Heart left ventricle (tissue), 16 donors: ENCODE measurements around the gene MIGA1. TPM values are rescaled to one million over a fixed set of nuclear protein-coding genes. Genes with fewer than 3 reads are reported as not detected.
A peak's percentile ranks its signal among the peaks of the same experiment; 100 is the strongest.

Source experiments
- ATAC-seq, 4 donors: fragments of 200-7000 bp; cut with Tn5 transposase; one replicate each; pipeline ENCODE4 v1.9.1; 2020 to 2022; ENCODE audit warnings: moderate library complexity in 4 of 4, mild to moderate bottlenecking in 3 of 4, moderate number of reproducible peaks in 1 of 4
- DNase-seq, 5 donors: peaks; one replicate each; pipeline ENCODE4 v3.0.0-alpha.2; 2020
- H3K27ac ChIP-seq, 12 donors: fragments of 200-600 bp; sonication (generic) in 4 of 12; one replicate each; pipeline versions ENCODE4 v1.5.0 to v1.8.0; 2016 to 2022; ENCODE audit warnings: mild to moderate bottlenecking in 2 of 12
- H3K27me3 ChIP-seq, 9 donors: fragments of 200-600 bp; sonication (generic) in 2 of 9; one replicate each; pipeline versions ENCODE4 v1.5.1 to v1.8.0; 2016 to 2022; ENCODE audit warnings: mild to moderate bottlenecking in 3 of 9
- H3K36me3 ChIP-seq, 9 donors: fragments of 200-600 bp; sonication (generic) in 2 of 9; one replicate each; pipeline versions ENCODE4 v1.5.0 to v1.8.0; 2018 to 2022; ENCODE audit warnings: mild to moderate bottlenecking in 2 of 9
- H3K4me1 ChIP-seq, 12 donors: fragments of 200-600 bp; sonication (generic) in 4 of 12; one replicate each; pipeline versions ENCODE4 v1.5.0 to v1.8.0; 2016 to 2022; ENCODE audit warnings: mild to moderate bottlenecking in 3 of 12
- H3K4me3 ChIP-seq, 12 donors: fragments of 200-600 bp; sonication (generic) in 4 of 12; one replicate each; pipeline versions ENCODE4 v1.5.0 to v1.8.0; 2017 to 2022; ENCODE audit warnings: mild to moderate bottlenecking in 9 of 12, moderate library complexity in 4 of 12
- H3K9me3 ChIP-seq, 12 donors: fragments of 200-600 bp; sonication (generic) in 4 of 12; one replicate each; pipeline versions ENCODE4 v1.5.0 to v1.8.0; 2016 to 2022; ENCODE audit warnings: mild to moderate bottlenecking in 1 of 12
- CTCF ChIP-seq, 12 donors: fragments of 200-600 bp; sonication (generic) in 4 of 12; IDR thresholded peaks; one replicate each; pipeline versions ENCODE4 v1.5.0 to v1.8.0; 2018 to 2022; ENCODE audit warnings: antibody characterized with exemption in 12 of 12, mild to moderate bottlenecking in 5 of 12
- POLR2A ChIP-seq, 2 donors: fragments of 450-650 bp; IDR thresholded peaks; one replicate each; pipeline ENCODE4 v1.6.1; 2017; ENCODE audit warnings: antibody characterized with exemption in 2 of 2, mild to moderate bottlenecking in 2 of 2, moderate library complexity in 2 of 2
- WGBS, 4 donors: extraction: QIAGEN DNeasy Blood & Tissue Kit in 2 of 4; methylation state at CpG; one replicate each; pipeline versions ENCODE4 v1.1.5 to v1.1.7; 2013 to 2018; 5-methylcytosine and 5-hydroxymethylcytosine counted together
- intact Hi-C, 10 donors: fragments of 100-400 bp; cut with DNase I; formaldehyde crosslinking; loops; one replicate each; pipeline versions ENCODE4 v1.11.1 to v1.14.2; 2022
- polyA plus RNA-seq, 2 donors: library from polyadenylated mRNA; stranded (reverse); fragments of 200-250 nt; gene quantifications; one replicate each; pipeline ENCODE4 v1.2.3, GENCODE V29; 2013
- total RNA-seq, 9 donors: library from RNA; depleted of rRNA in 2 of 9; stranded (reverse); fragments of >200 nt in 2 of 9; fragmentation: NEBNext Ultra II Directional in 3 of 9; extraction: Animal tissue kit (Norgen Biotek cat#: 25700) in 3 of 9; gene quantifications; one replicate each; pipeline versions ENCODE4 v1.1.0 to v1.2.4, GENCODE V29; 2016 to 2023
- donor health status: ischemic (EF 13 %, LVEDD 7.1; RV severe dilation, severe dysfunction).
- donor health status: healthy with polysubstance abuse.
- donor health status: DM: no; HTN: yes; CAD: no.
- donor health status: DM: no; HTN: no; CAD: no.
- donor health status: ischemic (EF 25% LVEDD 6.9; RV normal size, moderate dysfunction).
- donor health status: ischemic (EF 25% LVEDD 5.7; RV mildly dilated, moderate dysfunction).
- donor health status: healthy.
- donor health status: DM: yes; HTN: yes; CAD: no.
- donor health status: ischemic (EF 35%, LVEDD 5.7; RV mildly dilated, moderate dysfunction).
- donor health status: nonischemic (EF 11% LVEDD 7.7; RV severe dilation, severe dysfunction).
- donor health status: DM: yes; HTN: yes; CAD: no.
- donor health status: PGD.
- donor health status: ischemic (EF 29% LVEDD 5.4; RV normal size, mild dysfunction).
- donor health status: nonischemic (EF 23%, LVEDD 6.1; RV moderate dilation, normal function).

MIGA1 gene
- total and polyA plus RNA-seq, 11 donors = 2.6 to 14.1 (median 9.7) TPM

DNA sequence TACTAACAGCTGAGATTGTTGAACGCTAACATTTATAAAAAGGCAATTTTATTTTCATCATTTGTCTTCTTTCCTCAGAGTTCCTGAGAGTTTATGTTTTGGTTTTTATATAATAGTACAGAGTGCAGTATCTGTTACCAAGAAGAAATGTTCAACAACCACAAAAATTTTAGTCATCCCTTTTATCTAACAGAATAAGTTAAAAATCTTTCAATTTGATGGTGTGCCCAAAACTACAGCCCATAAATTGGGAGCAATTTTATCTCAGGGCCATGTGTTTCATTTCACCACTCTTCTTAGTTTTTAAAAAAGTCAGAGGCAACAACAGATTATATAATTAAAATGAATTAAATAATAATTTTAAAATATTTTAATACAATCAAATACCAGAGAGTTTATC lies 146.1 kb downstream of the MIGA1 start:
- DNase-seq (no peak), ATAC-seq (no peak)
- WGBS, 4 donors = 76 to 82% (median 81%) methylated on average over 1 of the region's 1 CpG
- no peaks in the 10 kb centered on the region for H3K9me3 ChIP-seq
- intact Hi-C loops = no loop called here
- peak overlapping the region in 4 of 12 donors; percentile 7 to 23 (median 14) for H3K27ac ChIP-seq
- peaks cover 0 to 15% (median 0%) of the 10 kb centered on the region in 12 donors for H3K4me1 ChIP-seq
- no peaks in the 10 kb centered on the region for H3K27me3 ChIP-seq
- peak overlapping the region in 1 of 12 donors; percentile 25 for H3K4me3 ChIP-seq
- peaks cover 0 to 99% (median 62%) of the 10 kb centered on the region in 9 donors for H3K36me3 ChIP-seq
- TF ChIP-seq CTCF (IDR thresholded peaks at IDR 0.05) (no peak), POLR2A (IDR thresholded peaks at IDR 0.05) (no peak)

GRCh38 chr1:77925956-77926355 lies 146.5 kb downstream of the MIGA1 start:
- no peak for ATAC-seq
- H3K4me1 ChIP-seq = peaks cover 0 to 15% (median 0%) of the 10 kb centered on the region in 12 donors
- intact Hi-C loops = no loop called here
- 47 to 63% (median 57%) methylated on average over 2 of the region's 2 CpGs for WGBS, 4 donors
- H3K27ac ChIP-seq = peak overlapping the region in 7 of 12 donors; percentile 8 to 61 (median 28)
- peak overlapping the region in 7 of 12 donors; percentile 18 to 52 (median 25) for H3K4me3 ChIP-seq
- no peak for TF ChIP-seq POLR2A (IDR thresholded peaks at IDR 0.05)
- TF ChIP-seq CTCF (IDR thresholded peaks at IDR 0.05) = no peak
- no peak for DNase-seq
- peaks cover 0 to 99% (median 63%) of the 10 kb centered on the region in 9 donors for H3K36me3 ChIP-seq
- no peaks in the 10 kb centered on the region for H3K9me3 ChIP-seq
- H3K27me3 ChIP-seq = no peaks in the 10 kb centered on the region

DNA sequence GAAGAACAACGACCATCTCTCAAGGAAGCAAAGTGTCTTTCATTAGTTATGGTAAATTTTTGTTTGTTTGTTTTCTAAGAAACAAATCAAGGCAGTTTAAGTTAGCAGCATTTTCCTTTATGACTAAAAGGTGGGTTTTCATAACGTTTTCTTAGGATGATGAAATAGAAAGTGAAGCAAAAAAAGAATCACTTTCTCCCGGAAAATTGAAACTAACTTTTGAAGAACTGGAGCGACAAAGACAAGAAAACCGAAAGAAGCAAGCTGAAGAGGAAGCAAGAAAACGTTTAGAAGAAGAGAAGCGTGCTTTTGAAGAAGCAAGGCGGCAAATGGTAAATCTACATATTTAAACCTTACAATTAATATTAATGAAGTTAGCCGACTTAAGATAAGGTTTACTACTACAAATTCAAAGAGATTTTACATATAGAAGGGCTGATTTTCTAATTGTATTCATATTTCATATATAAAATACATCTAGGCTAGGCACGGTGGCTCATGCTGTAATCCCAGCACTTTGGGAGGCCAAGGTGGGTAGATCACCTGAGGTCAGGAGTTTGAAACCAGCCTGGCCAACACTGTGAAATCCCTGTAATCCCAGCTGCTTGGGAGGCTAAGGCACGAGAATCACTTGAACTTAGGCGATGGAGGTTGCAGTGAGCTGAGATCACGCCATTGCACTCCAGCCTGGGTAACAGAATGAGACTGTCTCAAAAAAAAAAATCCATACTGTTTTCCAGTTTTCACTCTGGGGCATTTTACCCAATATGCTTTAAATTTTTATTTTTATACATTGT lies 147.3 kb downstream of the MIGA1 start:
- no peak for ATAC-seq
- intact Hi-C loops = no loop called here
- peaks cover 0 to 15% (median 0%) of the 10 kb centered on the region in 12 donors for H3K4me1 ChIP-seq
- no peaks in the 10 kb centered on the region for H3K27me3 ChIP-seq
- 64 to 78% (median 65%) methylated on average over 13 of the region's 13 CpGs for WGBS, 4 donors
- H3K9me3 ChIP-seq = no peaks in the 10 kb centered on the region
- DNase-seq = no peak
- H3K36me3 ChIP-seq = peaks cover 0 to 97% (median 61%) of the 10 kb centered on the region in 9 donors
- peak overlapping the region in 7 of 12 donors; percentile 18 to 52 (median 25) for H3K4me3 ChIP-seq
- no peak for TF ChIP-seq CTCF (IDR thresholded peaks at IDR 0.05)
- TF ChIP-seq POLR2A (IDR thresholded peaks at IDR 0.05) = no peak
- peak overlapping the region in 8 of 12 donors; percentile 7 to 61 (median 32) for H3K27ac ChIP-seq

DNA sequence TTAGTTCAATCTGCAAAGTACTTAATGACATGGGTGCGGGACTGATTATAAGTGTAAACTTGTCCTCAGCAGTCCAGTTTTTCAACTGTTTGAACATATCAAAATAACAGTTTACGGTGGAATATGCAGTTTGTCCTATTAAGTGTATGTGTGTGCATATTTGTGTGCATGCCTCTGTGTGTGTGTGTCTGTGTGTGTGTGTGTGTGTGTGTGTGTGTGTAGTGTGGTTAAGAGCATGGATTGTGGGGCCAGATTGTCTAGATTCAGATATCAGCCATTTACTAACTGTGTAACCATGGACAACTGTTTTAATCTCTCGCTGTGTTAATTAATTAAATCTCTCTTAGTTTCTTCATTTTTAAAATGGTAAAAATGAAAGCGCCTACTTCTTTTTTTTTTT lies 148.0 kb downstream of the MIGA1 start:
- H3K4me3 ChIP-seq = peak overlapping the region in 3 of 12 donors; percentile 46 to 52 (median 50)
- 89 to 92% (median 90%) methylated on average over 4 of the region's 4 CpGs for WGBS, 4 donors
- H3K9me3 ChIP-seq = no peaks in the 10 kb centered on the region
- ATAC-seq = peak in 1 of 4 donors; percentile 15
- no peaks in the 10 kb centered on the region for H3K27me3 ChIP-seq
- H3K4me1 ChIP-seq = peaks cover 0 to 15% (median 0%) of the 10 kb centered on the region in 12 donors
- H3K36me3 ChIP-seq = peaks cover 0 to 98% (median 61%) of the 10 kb centered on the region in 9 donors
- DNase-seq = no peak
- TF ChIP-seq CTCF (IDR thresholded peaks at IDR 0.05) (no peak), POLR2A (IDR thresholded peaks at IDR 0.05) (no peak)
- peak overlapping the region in 1 of 12 donors; percentile 34 for H3K27ac ChIP-seq
- intact Hi-C loops = no loop called here
